Ovary (tissue), 3 donors: Measurements from ENCODE around the gene LTB4R2.

Source experiments
- POLR2A ChIP-seq: fragments of 450-650 bp; IDR thresholded peaks from one replicate; pipeline ENCODE4 v1.6.1; 2017; ENCODE audit warnings: antibody characterized with exemption, mild to moderate bottlenecking, moderate library complexity
- TF ChIP-seq, protein P1 (sequence below), 3 donors: fragments of 450-650 bp in 2 of 3; fragments of 200-600 bp in 1 of 3; IDR thresholded peaks; one replicate each; pipeline versions ENCODE4 v1.5.1 to v1.8.0; 2016 to 2022; ENCODE audit warnings: antibody characterized with exemption in 3 of 3, mild to moderate bottlenecking in 1 of 3
- donor health status: DM: no; HTN: no; CAD: no.

GRCh38 chr14:24300326-24300980, 9.5 kb upstream of the LTB4R2 start:
- TF ChIP-seq, protein P1, sequence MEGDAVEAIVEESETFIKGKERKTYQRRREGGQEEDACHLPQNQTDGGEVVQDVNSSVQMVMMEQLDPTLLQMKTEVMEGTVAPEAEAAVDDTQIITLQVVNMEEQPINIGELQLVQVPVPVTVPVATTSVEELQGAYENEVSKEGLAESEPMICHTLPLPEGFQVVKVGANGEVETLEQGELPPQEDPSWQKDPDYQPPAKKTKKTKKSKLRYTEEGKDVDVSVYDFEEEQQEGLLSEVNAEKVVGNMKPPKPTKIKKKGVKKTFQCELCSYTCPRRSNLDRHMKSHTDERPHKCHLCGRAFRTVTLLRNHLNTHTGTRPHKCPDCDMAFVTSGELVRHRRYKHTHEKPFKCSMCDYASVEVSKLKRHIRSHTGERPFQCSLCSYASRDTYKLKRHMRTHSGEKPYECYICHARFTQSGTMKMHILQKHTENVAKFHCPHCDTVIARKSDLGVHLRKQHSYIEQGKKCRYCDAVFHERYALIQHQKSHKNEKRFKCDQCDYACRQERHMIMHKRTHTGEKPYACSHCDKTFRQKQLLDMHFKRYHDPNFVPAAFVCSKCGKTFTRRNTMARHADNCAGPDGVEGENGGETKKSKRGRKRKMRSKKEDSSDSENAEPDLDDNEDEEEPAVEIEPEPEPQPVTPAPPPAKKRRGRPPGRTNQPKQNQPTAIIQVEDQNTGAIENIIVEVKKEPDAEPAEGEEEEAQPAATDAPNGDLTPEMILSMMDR (IDR thresholded peaks at IDR 0.05), result no peak
- no peak for TF ChIP-seq POLR2A
